Erythroblast (primary cell): ENCODE measurements around the gene LINS1.

Source experiments
- DNase-seq, 2 experiments: peaks; one replicate each; lab custom pipeline; 2025; lab: John Stamatoyannopoulos, UW
- GATA1 ChIP-seq: IDR thresholded peaks from 2 replicates; pipeline ENCODE4 v1.6.1; 2011; ENCODE audit warnings: low read depth, mild to moderate bottlenecking, control low read depth, low read length, moderate library complexity
- POLR2A ChIP-seq: IDR thresholded peaks from 2 replicates; pipeline ENCODE4 v1.6.1; 2011; ENCODE audit warnings: mild to moderate bottlenecking, low read length

Gene LINS1

DNA sequence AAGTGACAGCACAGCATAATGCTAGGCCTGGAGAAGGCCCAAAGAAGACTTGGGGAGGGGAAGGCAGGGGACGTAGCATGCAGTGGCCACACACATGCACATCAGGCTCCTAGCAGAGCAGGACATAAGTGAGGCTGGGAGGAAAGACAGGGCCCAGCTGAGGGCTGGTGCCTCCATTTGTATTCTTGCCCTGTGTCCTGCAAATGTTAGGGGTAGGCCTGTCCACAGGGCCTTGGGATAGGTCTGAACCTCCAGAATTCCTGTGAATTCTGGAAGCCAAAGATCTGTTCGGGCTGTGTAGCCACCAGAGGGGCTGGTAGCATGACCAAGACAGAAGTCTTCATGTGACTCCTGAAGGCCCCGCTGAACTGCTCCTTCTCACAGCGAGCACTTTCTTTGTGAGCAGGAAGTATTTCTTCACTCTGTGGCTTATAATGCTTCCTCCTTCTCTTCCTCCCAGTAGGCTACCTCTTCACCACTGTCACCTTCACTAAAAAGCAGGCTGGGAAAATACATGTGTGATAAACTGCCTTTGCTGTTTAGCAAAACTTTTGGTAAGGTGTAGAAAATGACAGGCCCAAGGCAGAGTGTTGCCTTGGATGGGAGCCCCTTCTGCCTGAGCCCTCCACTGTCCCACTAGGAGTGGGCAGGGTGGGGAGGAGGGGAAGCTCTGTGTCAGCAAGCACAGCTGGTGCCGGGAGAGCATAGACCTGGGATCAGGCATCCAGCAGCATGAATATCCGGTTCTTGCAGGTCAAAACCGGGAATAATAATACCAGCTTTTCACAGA, 81.7 kb downstream of the LINS1 start:
- TF ChIP-seq GATA1 (no peak), POLR2A (no peak)
- DNase-seq: no peak

DNA sequence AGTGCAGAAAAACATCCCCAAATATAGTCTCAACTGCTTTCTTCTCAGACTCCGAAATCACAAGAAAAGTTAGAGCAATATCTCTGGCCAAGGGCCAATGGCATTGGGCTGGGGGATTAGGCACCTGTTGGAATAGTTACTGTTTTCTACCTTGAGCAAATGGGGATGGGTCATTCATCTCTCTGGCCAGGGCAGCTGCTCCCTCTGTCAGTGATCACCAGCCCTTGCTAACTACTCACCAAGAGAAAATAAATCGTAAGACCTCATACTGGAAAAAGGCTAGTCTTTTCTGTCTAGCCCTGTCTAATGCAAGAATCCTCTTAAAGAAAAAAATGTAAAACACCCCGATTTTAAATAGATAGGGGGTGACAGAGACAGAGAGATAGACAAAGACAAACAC, 84.1 kb downstream of the LINS1 start:
- no peak for TF ChIP-seq GATA1
- TF ChIP-seq POLR2A: no peak
- no peak for DNase-seq
